Cardiac muscle cell (in vitro differentiated cells and primary cell): ENCODE results near the gene DTWD2. TPM values are rescaled to one million over a fixed set of nuclear protein-coding genes. Genes with fewer than 3 reads are reported as not detected.

Source experiments
- DNase-seq, 2 donors: peaks; one replicate each; pipeline versions ENCODE4 v3.0.0 to v3.0.0-alpha.2; 2010 to 2017; ENCODE audit warnings: low read depth in 1 of 2, low spot score in 1 of 2
- H3K27ac ChIP-seq: fragments of 200-600 bp; sonication (generic); 2 replicates; pipeline ENCODE4 v1.5.1; 2016
- H3K27me3 ChIP-seq: fragments of 200-600 bp; sonication (generic); 2 replicates; pipeline ENCODE4 v1.6.0; 2016; ENCODE audit warnings: control low read depth
- H3K36me3 ChIP-seq: fragments of 200-600 bp; sonication (generic); 2 replicates; pipeline ENCODE4 v1.5.1; 2016; ENCODE audit warnings: control low read depth
- H3K4me1 ChIP-seq: fragments of 200-600 bp; sonication (generic); 2 replicates; pipeline ENCODE4 v1.8.1; 2017; ENCODE audit warnings: low read depth, mild to moderate bottlenecking, mixed run types
- H3K4me3 ChIP-seq: fragments of 200-600 bp; sonication (generic); 2 replicates; pipeline ENCODE4 v1.5.1; 2016; ENCODE audit warnings: mild to moderate bottlenecking
- H3K9me3 ChIP-seq: fragments of 200-600 bp; sonication (generic); 2 replicates; pipeline ENCODE4 v1.5.1; 2017; ENCODE audit warnings: low read depth, mild to moderate bottlenecking, control low read depth
- polyA plus RNA-seq: library from polyadenylated mRNA; unstranded; fragments of >200 nt; fragmentation: Nextera tagmentation; extraction: Ambion mirVana; gene quantifications from 2 replicates; pipeline ENCODE4 v1.2.1, GENCODE V29; 2016
- total RNA-seq: library from RNA; depleted of rRNA; stranded (reverse); fragments of >200 nt; gene quantifications from 2 replicates; pipeline ENCODE4 v1.2.3, GENCODE V29; 2016
- TF ChIP-seq, protein P1 (sequence below): IDR thresholded peaks from 2 replicates; pipeline ENCODE4 v1.5.1; 2012; ENCODE audit warnings: low read depth, mild to moderate bottlenecking, low read length

Gene DTWD2
- total and polyA plus RNA-seq, 2 experiments from 2014 or later = 6.5 to 30.7 TPM

DNA sequence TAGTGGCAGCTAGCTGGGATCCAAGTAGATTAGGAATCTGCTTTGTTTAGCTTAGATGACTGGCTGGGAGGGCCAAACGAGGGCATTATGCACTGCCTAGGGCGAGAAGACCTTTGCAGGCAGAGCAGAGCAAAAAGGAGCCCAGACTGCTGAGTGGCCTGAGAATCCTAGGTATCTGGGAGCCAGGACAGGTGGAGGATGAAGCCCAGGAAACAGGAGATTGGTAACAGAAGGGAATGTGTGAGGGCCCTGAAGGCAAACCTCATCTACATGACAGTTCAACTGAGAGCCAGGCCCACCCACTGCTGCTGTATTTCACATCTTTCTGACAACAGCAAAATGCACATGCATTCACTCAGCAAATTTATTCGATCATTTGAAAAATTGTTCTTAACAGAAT is 192.3 kb downstream of the DTWD2 start:
- Histone ChIP-seq H3K4me3 (no peak overlapping the region), H3K27me3 (no peaks in the 10 kb centered on the region), H3K9me3 (no peaks in the 10 kb centered on the region), H3K27ac (no peak overlapping the region), H3K4me1 (peaks cover 5% of the 10 kb centered on the region), H3K36me3 (no peaks in the 10 kb centered on the region)
- TF ChIP-seq, protein P1, sequence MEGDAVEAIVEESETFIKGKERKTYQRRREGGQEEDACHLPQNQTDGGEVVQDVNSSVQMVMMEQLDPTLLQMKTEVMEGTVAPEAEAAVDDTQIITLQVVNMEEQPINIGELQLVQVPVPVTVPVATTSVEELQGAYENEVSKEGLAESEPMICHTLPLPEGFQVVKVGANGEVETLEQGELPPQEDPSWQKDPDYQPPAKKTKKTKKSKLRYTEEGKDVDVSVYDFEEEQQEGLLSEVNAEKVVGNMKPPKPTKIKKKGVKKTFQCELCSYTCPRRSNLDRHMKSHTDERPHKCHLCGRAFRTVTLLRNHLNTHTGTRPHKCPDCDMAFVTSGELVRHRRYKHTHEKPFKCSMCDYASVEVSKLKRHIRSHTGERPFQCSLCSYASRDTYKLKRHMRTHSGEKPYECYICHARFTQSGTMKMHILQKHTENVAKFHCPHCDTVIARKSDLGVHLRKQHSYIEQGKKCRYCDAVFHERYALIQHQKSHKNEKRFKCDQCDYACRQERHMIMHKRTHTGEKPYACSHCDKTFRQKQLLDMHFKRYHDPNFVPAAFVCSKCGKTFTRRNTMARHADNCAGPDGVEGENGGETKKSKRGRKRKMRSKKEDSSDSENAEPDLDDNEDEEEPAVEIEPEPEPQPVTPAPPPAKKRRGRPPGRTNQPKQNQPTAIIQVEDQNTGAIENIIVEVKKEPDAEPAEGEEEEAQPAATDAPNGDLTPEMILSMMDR = no peak
- no peak for DNase-seq

DNA sequence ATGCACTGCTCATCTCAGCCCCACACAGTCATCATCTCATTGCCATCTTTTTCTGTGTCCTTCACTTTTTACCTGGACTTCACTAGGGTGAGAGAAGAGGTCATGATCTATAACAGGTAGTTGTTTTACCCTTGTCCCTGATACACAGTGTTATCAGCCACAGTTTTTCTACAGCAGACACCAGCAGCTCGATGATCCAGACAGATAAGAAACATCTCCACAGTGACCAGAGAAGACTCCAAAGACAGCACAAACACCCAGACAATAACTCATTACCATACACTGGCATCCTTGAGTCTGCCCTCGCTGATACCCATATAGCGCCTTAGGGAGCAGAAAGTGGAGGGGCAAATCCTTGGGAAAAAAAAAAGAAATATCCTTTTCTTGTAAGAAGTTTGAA is 194.1 kb downstream of the DTWD2 start:
- no peak overlapping the region for H3K4me3 ChIP-seq
- no peak for DNase-seq
- no peaks in the 10 kb centered on the region for H3K27me3 ChIP-seq
- peaks cover 5% of the 10 kb centered on the region for H3K4me1 ChIP-seq
- no peaks in the 10 kb centered on the region for H3K9me3 ChIP-seq
- no peak overlapping the region for H3K27ac ChIP-seq
- TF ChIP-seq, protein P1 = no peak
- H3K36me3 ChIP-seq = no peaks in the 10 kb centered on the region

DNA sequence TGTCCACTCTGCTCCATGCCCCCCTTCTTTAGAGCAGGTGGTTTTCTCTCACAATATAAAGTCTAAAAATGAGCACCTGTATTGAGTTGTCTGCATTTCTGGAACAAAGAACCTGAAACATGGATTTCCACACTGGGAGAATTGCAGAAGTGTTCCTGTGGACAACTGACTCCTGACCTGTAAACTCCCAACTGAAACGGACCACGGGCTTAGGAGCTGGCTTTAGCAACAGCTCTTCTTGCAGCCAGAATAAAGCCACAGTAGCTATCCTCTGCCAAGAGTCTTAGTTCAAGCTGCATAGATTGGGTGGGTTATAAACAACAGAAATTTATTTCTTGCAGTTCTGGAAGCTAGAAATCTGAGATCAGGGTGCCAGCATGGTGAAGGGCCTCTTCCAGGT is 194.7 kb downstream of the DTWD2 start:
- Histone ChIP-seq H3K27me3 (no peaks in the 10 kb centered on the region), H3K9me3 (no peaks in the 10 kb centered on the region), H3K4me1 (peaks cover 5% of the 10 kb centered on the region), H3K27ac (no peak overlapping the region), H3K4me3 (no peak overlapping the region), H3K36me3 (no peaks in the 10 kb centered on the region)
- TF ChIP-seq, protein P1 = no peak
- no peak for DNase-seq

DNA sequence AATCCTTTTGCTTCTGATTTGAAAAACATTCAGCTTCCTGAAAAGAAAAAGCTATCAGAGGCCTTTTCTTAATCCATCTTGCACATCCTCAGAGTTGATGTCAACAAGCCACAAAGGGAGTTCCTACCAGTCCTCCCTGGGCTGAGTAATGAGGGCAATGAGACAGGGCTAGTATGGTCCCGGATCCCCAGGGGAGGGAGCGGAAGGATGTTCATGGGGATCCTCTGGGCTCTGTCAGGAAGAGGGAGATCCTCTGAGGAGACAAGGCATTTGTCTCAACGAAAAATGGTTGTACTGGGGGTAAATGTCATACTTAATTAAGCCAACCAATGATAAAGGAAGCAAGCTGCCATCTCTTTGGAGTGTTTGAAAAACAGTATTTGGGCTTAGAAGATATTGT is 195.3 kb downstream of the DTWD2 start:
- H3K27ac ChIP-seq = no peak overlapping the region
- H3K4me1 ChIP-seq = peaks cover 5% of the 10 kb centered on the region
- no peaks in the 10 kb centered on the region for H3K27me3 ChIP-seq
- H3K36me3 ChIP-seq = no peaks in the 10 kb centered on the region
- no peaks in the 10 kb centered on the region for H3K9me3 ChIP-seq
- DNase-seq = no peak
- TF ChIP-seq, protein P1 = no peak
- no peak overlapping the region for H3K4me3 ChIP-seq

DNA sequence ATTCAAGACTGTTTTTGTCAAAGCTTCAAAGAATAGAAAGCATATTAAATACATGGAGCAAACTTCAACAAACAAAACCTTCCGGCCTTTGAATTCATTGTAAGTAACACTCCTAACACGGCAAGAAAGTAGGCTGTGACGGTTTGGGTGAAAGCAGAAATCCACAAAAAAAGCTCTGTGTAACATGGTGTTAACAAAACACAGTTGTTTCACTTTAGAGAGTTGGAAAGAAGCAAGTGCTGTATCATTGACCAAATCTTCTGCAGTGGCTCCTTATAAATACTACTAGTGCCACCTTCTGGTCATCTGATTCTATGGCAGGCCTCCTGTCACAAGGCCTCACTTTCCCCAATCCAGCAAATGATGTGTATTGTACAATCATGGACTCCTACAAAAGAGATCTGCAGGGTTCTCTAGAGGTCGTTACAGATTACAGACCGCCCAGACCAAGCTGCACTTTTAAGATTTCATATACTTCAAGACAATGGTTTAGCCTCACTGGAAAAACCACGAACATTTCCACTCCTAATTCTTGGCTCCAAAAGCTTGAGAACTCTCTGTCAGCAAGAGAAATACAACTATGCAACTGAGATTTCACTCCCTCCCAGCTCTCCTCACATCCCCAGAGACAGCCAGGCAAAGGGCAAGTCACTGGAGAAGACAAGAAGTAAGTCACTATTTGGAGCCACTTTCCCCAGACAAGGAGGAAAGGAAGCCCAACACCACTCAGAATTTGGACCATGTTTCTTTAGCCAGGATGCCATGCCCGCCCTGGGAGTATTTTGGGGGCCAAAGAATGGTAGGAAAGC is 196.2 kb downstream of the DTWD2 start:
- no peak overlapping the region for H3K27ac ChIP-seq
- H3K36me3 ChIP-seq = no peaks in the 10 kb centered on the region
- DNase-seq = peak; percentile 76 to 84
- H3K27me3 ChIP-seq = no peaks in the 10 kb centered on the region
- TF ChIP-seq, protein P1 = peak; percentile 78
- H3K4me1 ChIP-seq = peaks cover 5% of the 10 kb centered on the region
- no peak overlapping the region for H3K4me3 ChIP-seq
- no peaks in the 10 kb centered on the region for H3K9me3 ChIP-seq
